Astrocyte of the hippocampus (primary cell): ENCODE data around the gene NDST1.

Experiments
- DNase-seq: peaks from one replicate; pipeline ENCODE4 v3.0.0; 2011; ENCODE audit warnings: low read depth, low spot score

The NDST1 gene

DNA sequence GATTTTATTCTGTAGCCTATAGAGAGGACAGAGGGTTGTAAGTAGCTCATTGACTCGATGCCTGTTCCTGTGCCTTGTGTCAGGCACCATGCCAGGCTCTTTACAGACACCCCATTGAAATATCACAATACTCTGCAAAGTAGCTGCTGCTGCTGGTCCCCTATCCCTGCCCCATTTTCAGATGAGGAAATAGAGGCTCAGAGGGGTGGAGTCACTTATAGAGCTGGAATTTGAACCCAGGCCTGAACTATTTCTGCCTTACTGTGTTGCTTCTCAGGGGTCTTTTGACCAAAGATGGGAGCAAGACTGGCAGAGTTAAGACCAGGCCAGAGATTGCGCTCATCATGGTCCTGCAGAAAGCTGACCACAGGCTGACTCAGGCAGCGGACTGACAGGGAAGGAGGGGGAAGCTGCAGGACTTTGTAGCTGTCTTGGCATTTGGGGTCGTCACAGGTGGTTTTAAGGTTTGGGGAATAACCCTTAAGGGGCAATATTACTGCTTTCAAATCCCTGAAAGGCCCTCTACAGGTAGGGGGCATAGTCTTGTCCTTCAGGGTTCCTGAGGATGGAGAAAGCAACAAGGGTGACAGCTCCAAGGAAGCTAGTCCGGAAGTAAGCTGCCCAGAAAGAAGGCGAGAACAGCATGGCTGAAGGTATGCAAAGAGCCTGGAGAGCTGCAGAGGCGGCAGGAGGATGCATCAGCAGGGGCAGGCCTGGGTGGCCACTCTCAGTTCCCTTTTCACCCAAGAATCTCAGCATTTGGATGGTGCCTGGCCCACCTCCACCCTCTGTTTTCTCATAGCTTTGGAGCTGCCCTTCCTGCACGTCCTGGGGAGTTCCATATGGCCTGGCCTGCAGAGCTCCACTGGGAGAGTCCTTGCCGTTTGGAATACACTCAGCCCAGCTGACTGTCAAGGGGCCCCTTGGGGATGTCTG, 18.3 kb upstream of the NDST1 start:
- DNase-seq, result no peak

DNA sequence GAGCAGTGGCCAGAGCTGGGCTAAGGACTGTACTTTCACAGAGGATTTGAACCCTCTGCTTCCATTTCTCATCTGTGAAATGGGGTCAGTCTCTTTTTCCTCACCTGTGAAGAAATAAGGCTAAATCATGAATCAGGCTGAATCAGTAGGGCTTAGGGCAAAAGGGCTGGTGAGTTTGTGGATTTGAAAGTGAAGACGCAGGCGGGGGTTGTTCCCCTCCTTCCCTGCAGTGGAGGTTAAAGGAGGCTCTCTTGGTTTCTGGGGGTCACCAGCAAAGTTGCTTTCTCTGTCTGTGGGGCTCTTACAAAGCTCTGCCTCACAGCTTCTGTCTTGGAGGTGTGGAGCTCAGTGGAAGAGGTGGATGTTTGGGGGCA, 17.6 kb upstream of the NDST1 start:
- no peak for DNase-seq

DNA sequence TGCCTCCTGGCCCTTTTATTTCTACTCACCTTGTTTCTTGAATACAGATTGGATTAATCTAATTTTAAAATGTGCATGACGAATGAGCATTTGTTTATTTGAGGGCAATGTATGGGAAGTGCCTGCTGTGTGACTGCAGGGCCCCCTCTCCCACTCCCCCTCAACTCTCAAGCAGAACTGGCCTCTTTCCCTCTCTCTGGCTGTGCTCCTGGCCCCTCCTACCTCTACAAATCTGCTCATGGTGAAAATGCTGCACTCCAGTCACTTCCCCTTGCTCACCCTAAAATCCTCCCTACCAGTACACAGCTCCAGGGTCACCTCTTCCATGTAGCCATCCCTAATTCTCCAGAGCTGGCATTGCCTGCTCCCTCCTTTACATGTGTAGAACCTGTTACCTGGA, 17.2 kb upstream of the NDST1 start:
- no peak for DNase-seq

DNA sequence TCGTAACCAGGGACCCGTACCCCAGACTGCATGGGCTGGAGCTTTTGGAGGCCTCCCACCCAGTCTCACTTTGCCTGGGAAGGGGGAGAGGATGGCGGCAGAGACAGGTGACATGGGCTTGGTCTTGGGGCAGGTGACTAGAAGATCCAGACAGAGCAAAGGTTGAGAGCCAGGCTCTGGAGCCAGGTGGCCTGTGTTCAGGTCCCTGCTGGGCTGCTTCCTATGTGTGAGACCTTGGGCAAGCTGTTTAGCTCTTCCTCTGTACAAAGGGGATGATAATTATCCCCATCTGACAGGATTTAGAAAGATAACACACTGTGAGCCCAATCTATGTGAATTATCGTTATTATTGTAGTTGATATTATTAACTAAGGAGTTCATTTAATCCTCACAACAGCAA, 16.1 kb upstream of the NDST1 start:
- DNase-seq, result no peak

DNA sequence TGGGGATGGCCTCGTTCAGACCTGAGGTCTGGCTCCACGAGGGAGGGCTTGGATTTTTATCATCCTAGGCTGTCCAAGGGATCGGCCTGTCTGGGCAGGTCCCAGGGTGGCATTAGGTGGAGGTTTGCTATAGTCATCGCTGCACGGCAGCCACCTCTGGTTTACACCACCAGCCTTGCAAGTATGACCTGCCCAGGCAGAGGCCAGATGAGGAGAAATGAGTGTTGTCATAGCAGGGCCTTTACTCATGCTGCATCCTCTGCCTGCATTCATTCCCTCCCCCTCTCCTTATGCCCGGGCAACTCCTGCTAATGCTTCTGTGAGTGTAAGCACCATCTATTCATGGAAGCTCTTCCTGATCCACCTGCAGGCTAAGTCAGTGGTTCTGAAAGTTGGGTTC, 15.3 kb upstream of the NDST1 start:
- no peak for DNase-seq

DNA sequence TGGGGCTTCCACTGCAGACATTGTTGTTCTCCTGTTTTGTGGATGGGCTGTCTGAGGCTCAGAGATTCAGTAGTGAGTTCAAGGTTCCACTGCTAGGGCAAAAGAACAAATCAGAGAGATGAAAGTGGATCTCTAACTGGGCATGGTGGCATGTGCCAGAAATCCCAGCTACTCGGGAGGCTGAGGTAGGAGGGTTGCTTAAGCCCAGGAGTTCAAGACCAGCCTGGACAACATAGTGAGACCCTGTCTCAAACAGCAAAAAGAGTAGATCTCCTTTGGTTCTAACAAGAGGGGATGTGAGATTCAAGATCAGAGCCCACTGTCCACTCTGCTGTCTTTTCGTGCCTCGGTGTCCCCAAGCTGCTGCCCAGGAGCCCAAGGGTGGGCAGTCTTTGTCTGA, 11.8 kb upstream of the NDST1 start:
- no peak for DNase-seq

DNA sequence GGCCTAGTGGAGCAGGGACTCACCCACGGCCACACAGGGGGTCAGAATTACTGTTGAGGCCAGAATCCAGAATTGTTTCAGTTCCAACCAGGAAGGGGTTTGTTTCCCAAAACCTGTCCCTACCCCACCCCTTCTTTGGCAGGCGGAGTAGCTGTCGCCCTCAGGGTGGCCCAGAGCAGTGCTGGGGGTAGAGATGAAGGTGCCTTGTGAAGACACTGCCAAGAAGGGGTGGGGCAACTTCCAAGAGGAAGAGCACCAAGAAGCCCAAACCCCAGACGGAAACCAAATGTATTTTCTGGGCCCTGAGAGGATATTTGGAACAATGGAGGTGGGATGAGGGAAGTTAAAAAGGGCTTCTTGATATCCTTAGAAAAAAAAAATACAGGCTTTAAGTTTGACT, 11.4 kb upstream of the NDST1 start:
- DNase-seq, result no peak

DNA sequence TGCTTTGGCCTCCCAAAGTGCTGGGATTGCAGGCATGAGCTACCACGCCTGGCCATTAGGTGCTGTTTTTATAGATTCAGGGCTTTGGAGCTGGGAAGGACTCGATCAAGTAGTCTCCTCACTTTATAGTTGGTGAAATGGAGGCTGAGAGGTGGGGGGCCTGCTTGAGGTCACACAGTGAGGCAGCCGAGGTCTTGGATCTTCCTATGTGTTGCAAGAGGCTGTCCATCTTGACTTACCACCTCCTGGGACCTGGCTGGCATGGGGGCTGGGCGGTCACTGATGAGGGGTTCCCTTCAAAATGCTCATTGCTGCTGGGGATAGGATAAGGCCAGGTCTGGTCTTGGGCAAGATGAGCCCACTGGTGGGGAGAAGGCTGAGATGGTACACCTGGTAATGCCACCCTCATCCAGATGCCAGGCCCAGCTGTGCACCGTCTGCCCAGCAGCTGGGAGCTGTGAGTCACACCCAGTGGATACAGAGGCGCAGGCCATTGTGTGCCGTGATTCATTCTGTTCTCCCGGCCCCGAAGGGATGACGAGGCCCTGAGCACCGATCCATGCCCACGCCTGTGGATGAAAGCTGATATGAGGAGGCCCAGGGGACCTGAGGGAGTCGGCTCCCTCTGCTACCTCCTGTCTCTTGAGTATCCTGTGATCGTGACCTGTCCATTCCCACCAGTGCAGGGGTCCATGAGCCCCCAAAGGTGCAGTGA, 10.5 kb upstream of the NDST1 start:
- peak; percentile 92 for DNase-seq

DNA sequence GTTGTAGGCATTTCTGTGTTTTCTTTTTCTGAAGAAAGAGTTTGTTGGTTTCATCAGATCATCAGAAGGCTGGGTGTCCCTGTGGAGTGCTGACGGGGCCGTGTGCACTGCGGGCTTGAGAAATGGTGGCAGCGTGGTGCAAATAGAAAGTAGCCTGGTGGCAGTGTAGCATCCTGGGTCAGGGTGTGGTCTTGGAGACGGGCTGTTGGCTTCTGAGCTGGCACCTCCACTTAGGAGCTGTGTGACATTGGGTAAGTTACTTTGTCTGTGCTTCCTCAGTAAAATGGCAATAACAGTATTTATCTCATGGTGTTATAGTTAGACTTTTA, 10.0 kb upstream of the NDST1 start:
- DNase-seq, result no peak

DNA sequence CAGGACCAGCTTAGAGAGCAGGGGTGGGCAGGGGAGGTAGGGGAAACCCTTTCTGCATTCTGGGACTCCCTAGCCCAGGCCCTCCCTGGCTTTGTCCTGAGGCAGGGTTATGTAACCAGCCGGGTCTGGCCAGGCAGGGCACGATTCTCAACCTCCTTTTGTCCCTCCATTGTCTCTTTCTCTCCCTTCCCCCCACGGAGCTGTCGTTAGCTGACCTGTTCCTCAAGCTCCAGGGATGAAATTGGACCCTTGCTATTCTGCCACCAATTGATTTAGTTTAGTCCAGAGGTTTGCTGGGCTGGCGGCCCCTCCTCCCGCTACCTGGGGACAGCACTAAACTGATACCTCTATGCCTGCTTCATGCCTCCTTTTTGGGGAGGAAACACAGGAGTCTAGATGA, 9.4 kb upstream of the NDST1 start:
- no peak for DNase-seq

DNA sequence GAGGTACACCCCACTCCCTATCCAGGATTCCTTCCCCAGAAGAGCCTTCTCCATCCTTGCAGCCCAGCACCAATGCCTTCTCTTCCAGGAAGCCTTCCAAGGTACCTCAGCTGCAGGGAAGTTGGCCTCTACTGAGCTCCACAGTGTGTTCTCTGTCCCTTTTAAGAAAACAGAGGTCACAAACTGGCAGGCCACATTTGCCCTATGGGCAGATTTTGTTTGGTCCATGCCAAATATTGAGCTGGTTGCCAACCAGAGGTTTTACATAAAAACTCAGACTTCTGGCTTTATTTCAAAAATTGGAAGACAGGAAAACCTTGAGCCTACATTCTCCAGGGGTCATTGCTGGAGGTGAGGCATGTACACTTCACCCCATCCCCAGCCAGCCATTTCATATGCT, 9.0 kb upstream of the NDST1 start:
- no peak for DNase-seq

DNA sequence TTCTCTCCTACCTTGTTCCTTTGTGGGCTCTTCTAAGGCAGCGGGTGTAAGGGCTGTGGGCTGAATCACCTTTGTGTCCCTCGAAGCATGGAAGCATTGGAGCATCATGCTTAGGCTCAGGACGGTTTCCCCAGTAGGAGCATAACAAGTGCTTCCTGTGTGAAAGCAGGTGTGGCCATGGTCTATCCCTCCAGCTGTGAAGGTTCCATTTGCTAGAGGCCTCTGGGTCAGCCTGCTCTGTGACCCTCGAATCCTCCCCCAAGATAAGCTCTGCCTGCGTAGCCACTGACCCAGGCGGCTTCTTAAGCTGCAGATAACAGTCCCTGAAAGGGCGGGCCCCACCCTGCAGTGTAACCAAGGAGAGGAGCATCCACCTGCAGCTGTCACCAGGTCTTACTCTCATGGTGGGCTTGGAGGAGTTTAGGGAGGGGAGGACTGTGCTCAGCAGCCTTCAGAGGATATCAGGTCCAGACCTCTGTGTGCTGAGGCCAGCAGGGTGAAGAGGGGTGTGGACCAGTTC, 8.4 kb upstream of the NDST1 start:
- DNase-seq, result no peak

DNA sequence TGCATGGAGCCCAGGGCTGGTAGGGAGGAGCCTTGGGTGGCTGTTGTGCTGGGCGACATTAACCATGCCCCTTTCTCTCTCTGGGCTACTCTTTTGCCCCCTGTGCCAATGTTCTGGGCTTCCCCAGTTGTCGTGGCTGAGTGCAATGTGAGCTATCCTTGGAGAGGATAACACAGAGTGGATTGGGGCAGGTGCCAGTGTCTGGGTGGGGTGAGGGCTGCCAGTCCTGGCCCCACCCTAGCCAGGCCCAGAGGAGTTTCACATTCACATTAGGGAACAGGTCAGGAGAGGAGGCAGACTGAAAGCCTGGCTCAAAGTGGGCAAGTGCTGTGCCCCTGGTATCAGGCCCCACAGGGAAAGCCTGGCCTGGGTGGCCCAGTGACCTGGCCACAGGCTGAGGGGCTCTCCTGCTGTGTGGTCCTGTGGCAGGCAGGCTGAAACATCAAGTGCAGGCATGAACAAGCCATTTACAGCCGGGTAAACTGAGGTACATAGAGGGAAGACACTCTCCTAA, 7.5 kb upstream of the NDST1 start:
- no peak for DNase-seq

DNA sequence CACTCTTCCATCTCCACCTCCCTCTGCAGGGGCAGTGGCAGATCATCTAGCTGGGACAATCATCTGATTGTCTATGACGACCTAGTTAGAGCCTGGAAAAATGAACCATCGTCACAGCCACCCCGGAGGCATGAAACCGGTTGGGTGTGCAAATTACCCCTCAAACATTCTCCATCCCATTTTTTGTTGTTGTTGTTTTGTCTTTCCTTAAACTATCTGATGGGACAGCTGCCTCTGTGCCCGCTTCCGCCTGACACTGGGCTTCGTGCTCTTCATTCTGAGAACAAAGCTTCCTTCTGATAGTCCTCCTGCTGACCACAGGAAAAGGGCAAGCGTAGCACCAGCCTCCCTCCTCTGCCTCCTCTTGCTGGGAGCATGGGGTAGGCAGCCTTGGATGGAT, 7.0 kb upstream of the NDST1 start:
- no peak for DNase-seq

DNA sequence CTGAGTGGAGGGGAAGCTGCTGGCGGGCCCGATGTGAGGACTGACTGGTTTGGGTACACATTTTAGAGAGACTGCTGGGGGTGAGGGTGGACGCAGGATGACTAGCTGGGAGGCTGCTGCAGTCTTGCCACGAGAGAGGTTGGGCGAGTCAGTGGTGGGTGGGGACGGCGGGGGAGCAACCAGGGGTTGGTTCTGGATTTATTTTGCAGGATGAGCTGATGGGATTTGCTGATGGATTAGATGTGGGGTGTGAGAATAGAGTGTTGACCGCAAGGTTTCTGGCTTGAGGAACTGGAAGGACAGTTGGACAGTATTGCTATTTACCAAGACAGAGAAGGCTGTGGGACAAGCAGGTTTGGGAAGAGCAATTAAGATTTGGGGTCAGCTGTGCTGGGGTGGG, 5.8 kb upstream of the NDST1 start:
- DNase-seq, result no peak

DNA sequence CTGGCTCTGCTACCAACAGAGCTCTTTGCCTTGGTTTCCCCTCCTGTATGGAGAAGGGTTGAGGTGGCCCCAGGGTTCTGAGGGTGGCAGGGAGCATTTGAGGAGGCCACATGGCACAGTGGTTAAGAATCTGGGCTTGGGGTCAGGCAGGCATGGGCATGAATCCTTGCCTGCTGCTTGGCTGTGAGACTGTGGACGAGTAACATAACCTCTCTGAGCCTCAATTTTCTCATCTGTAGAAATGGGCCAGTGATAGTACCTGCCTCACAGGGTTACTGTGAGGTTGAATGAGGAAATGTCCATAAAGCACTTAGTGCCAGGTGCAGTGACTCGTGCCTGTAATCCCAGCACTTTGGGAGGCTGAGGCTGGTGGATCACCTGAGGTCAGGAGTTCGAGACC, 5.1 kb upstream of the NDST1 start:
- no peak for DNase-seq

DNA sequence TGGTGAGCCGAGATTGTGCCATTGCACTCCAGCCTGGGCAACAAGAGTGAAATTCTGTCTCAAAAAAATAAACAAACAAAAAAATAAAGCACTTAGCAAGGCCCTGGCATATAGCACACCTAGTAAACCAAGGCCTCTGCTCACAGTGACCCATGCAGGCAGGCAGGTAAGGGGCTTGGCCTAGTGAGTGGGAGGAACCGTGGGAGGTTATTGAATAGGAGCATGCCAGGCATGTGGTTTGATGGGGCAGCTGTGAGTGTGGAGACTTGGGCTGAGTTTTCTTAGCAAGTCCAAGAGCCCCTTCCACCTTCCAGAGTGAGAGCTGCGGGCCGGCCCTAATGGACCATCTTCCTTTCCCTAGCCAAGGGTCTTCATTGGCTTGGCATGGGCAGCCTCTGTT, 4.5 kb upstream of the NDST1 start:
- no peak for DNase-seq

DNA sequence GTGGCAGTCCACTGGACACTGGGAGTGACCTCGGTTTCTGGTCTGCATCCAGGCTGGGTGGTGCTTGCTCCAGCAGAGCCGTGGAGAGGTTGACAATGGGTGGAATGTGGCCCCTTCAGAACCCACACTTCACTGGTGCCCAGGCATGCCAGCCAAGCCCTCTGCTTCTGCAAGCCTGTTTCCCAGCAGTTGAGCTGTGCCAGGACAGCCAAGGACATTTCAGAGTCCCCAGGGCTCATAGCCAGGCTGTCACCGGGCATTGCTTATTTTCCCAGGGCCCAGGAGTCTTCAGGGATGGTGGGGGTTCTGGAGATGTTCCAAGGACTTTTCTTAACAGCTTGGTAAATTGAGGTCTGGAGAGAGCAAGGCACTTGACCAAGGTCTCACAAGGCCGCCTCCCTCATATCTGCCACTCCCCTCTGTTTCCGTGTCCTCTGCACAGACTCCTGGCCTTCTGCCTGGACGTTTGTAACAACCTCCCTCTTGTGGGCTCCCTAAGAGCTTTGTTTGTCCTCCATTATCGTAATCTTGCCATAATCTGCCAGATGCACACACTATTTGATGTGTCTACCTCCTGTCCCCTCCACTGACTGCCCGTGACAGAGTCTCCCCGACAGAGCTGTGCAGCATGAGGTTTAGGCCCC, 3.8 kb upstream of the NDST1 start:
- peak; percentile 70 for DNase-seq

DNA sequence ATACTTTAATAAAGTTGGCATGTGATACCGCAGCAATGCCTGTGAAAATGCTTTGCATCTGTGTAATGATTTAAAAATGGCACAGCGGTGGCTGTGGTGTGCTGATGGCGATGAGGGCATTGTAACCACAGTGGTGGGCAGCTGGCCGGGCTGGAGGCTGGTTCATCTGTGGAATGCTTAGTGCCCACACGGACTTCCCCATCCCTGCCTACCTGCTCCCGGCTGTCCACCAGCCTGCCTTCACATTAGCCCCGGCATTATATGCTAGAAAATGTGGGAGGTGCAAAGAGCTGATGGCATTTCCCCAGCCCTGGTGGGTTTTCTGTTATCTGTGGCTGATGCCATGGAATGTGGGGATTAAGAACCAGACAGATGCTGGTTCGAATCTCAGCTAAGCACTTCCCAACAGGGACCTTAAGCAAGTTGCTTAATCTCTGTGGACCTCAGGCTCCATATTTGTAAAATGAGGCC, 2.9 kb upstream of the NDST1 start:
- peak; percentile 83 for DNase-seq

DNA sequence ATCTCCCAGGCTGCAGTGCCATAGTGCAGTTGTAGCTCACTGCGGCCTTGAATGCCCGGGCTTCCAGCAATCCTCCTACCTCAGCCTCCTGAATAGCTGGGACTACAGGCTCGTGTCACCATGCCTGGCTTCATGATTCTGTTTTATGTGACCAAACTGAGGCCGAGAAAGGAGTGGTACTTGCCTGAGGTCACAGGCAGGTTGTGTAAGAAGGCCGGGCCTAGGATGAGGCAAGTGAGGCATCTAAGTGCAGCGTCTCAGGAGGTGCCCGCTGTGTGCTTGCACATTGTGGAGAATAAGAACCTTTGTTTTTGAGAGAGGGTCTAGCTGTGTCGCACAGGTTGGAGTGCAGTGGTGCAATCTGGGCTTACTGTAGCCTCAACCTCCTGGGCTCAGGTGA, 2.1 kb upstream of the NDST1 start:
- DNase-seq, result no peak

DNA sequence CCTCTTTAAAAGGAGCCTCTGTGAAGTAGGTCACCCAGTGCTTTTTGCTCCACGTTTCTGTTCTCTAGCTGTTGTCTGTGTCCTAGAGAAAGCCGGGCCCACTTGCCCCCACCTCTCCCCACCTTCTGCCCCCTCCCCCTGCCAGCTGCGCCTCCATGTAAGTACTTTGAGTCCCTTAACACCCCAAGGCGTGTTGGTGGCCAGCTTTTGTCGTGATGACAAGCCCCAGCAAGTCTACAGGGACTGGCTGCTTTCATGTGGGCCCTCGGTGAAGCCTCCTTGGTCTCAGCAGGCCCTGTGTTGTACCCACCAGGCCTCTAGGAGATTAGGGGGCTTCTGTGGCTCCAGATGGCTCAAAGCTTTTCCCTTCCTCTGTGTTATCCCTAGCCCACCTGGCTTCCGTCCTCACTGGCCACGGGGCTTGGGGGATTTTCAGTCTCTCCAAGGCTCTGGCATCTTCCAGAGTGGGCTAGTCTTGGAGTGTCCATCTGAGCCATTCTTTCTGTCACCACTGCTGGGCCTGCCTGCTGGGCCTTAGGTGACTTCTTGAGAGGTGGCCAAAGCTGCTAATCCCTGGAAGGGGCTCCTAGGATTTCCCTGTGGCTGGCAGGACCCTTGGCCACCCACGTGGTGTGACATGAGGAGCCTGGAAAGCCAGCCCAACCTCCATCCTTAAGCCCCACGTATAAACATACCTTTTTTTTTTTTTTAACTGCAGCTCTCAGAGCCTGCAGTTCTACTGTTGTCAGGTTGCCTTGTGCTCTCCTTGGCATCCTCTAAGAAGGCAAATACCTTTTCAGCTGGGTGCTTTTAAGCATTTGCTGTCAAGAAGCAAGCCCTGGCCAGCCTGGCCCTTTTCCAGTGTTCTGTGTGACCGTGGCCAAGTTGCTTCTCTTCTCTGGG, 1.1 kb upstream of the NDST1 start:
- peak; percentile 72 for DNase-seq
